Naive thymus-derived CD4-positive, alpha-beta T cell (primary cell): ENCODE data around the gene WNT3A. TPM values are rescaled to one million over a fixed set of nuclear protein-coding genes. Genes with fewer than 3 reads are reported as not detected.

Experiments used
- ATAC-seq: fragments of 150-1000 bp; cut with Tn5 transposase; 2 replicates; pipeline ENCODE4 v1.10.0; 2021; ENCODE audit warnings: mild to moderate bottlenecking, moderate library complexity
- CTCF ChIA-PET: fragments of 350-600 bp; sonication (Branson Sonifier 250); formaldehyde crosslinking; loops from one replicate; lab custom pipeline; 2021; ENCODE audit warnings: antibody characterized with exemption; lab: Charles Lee
- POLR2A ChIA-PET: fragments of 350-600 bp; sonication (Branson Sonifier 250); formaldehyde crosslinking; loops from one replicate; lab custom pipeline; 2021; ENCODE audit warnings: antibody characterized with exemption, inconsistent platforms; lab: Charles Lee
- DNase-seq, 9 donors: peaks; one replicate each; pipeline versions ENCODE4 v3.0.0 to v3.0.0-alpha.2; 2020 to 2022; ENCODE audit warnings: mixed read lengths in 1 of 9
- H3K27ac ChIP-seq: one replicate; pipeline ENCODE4 v1.7.0; 2013; ENCODE audit warnings: mild to moderate bottlenecking, low read depth, low read length, moderate library complexity
- H3K27me3 ChIP-seq, 2 donors: one replicate each; pipeline ENCODE4 v1.7.0; 2013; ENCODE audit warnings: low read length in 2 of 2, mild to moderate bottlenecking in 2 of 2, moderate library complexity in 2 of 2; ENCODE audit not compliant: control insufficient read depth in 2 of 2, insufficient read depth in 2 of 2
- H3K36me3 ChIP-seq, 3 experiments: 1 replicate in 2 of 3; 2 replicates in 1 of 3; pipeline ENCODE4 v1.7.0; 2013; ENCODE audit warnings: low read length in 3 of 3, mild to moderate bottlenecking in 3 of 3, moderate library complexity in 1 of 3; ENCODE audit not compliant: insufficient read depth in 3 of 3, control insufficient read depth in 2 of 3
- H3K4me1 ChIP-seq, 2 donors: one replicate each; pipeline ENCODE4 v1.7.0; 2013; ENCODE audit warnings: low read length in 2 of 2, mild to moderate bottlenecking in 2 of 2, moderate library complexity in 1 of 2; ENCODE audit not compliant: control insufficient read depth in 2 of 2, insufficient read depth in 2 of 2
- H3K4me3 ChIP-seq: 2 replicates; pipeline ENCODE4 v1.7.0; 2013; ENCODE audit warnings: mild to moderate bottlenecking, low read length
- H3K9me3 ChIP-seq, 3 experiments: 1 replicate in 2 of 3; 2 replicates in 1 of 3; pipeline ENCODE4 v1.7.0; 2013; ENCODE audit warnings: low read length in 3 of 3; ENCODE audit not compliant: control insufficient read depth in 2 of 3
- H3K27ac Mint-ChIP-seq, 9 donors: one replicate each; pipeline ENCODE4 v1.8.0; 2020 to 2022; ENCODE audit warnings: mixed read lengths in 9 of 9, mild to moderate bottlenecking in 8 of 9, moderate library complexity in 5 of 9, inconsistent platforms in 2 of 9
- H3K27me3 Mint-ChIP-seq, 5 donors: one replicate each; pipeline ENCODE4 v1.8.0; 2021 to 2022; ENCODE audit warnings: mixed read lengths in 5 of 5, mild to moderate bottlenecking in 1 of 5
- H3K36me3 Mint-ChIP-seq, 5 donors: one replicate each; pipeline ENCODE4 v1.8.0; 2020 to 2022; ENCODE audit warnings: mixed read lengths in 5 of 5, mild to moderate bottlenecking in 3 of 5, inconsistent platforms in 1 of 5
- H3K4me1 Mint-ChIP-seq, 7 donors: one replicate each; pipeline ENCODE4 v1.8.0; 2020 to 2022; ENCODE audit warnings: mixed read lengths in 7 of 7, mild to moderate bottlenecking in 3 of 7, inconsistent platforms in 1 of 7
- H3K4me3 Mint-ChIP-seq, 10 donors: one replicate each; pipeline ENCODE4 v1.8.0; 2020 to 2022; ENCODE audit warnings: mild to moderate bottlenecking in 10 of 10, mixed read lengths in 10 of 10, moderate library complexity in 6 of 10, inconsistent platforms in 2 of 10
- H3K9me3 Mint-ChIP-seq, 11 donors: one replicate each; pipeline ENCODE4 v1.8.0; 2020 to 2022; ENCODE audit warnings: mixed read lengths in 11 of 11, mild to moderate bottlenecking in 4 of 11, inconsistent platforms in 1 of 11, moderate library complexity in 1 of 11
- intact Hi-C, 2 donors: fragments of 100-400 bp; cut with micrococcal nuclease; formaldehyde crosslinking; loops; one replicate each; pipeline ENCODE4 v1.15.1; 2023
- polyA plus RNA-seq, 2 donors: library from polyadenylated mRNA; unstranded; fragments of 300-500 nt; fragmentation: Illumina TruSeq; gene quantifications; one replicate each; pipeline ENCODE4 v1.2.3, GENCODE V29; 2021
- total RNA-seq, 6 experiments: library from RNA in 5 of 6; stranded (reverse) in 5 of 6; gene quantifications; 1 replicate in 5 of 6; 2 replicates in 1 of 6; pipeline ENCODE4 v1.2.3 and lab custom pipeline; 2021 to 2026

The WNT3A gene
- total and polyA plus RNA-seq, 7 experiments from 2014 or later = not detected

DNA sequence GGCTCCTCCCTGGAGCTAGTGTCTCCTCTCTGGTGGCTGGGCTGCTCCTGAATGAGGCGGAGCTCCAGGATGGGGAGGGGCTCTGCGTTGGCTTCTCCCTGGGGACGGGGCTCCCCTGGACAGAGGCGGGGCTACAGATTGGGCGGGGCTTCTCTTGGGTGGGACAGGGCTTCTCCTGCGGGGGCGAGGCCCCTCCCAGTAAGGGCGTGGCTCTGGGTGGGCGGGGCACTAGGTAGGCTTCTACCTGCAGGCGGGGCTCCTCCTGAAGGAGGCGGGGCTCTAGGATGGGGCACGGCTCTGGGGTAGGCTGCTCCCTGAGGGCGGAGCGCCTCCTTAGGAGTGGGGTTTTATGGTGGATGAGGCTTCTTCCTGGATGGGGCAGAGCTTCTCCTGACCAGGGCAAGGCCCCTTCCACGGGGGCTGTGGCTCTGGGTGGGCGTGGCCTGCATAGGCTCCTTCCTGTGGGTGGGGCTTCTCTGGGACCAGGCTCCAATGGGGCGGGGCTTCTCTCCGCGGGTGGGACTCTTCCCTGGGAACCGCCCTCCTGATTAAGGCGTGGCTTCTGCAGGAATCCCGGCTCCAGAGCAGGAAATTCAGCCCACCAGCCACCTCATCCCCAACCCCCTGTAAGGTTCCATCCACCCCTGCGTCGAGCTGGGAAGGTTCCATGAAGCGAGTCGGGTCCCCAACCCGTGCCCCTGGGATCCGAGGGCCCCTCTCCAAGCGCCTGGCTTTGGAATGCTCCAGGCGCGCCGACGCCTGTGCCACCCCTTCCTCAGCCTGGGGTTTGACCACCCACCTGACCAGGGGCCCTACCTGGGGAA, 53.0 kb downstream of the WNT3A start:
- peaks cover 21 to 50% (median 38%) of the 10 kb centered on the region in 5 donors for H3K27me3 Mint-ChIP-seq

GRCh38 chr1:228060458-228061190, 53.8 kb downstream of the WNT3A start:
- H3K27ac Mint-ChIP-seq = peak overlapping the region in 2 of 9 donors; percentile 52 to 86
- POLR2A ChIA-PET = interaction anchor here (1.7 kb wide), 1 partner anchor 19 kb away, joined by 4 read pairs; no protein-coding TSS in a partner anchor
- intact Hi-C loops = loop anchor here in 1 of 2 donors (1.0 kb wide), 1 partner anchor 272 kb away; no protein-coding TSS in a partner anchor
- H3K36me3 Mint-ChIP-seq = peaks cover 0 to 4% (median 0%) of the 10 kb centered on the region in 5 donors
- peaks cover 19 to 46% (median 33%) of the 10 kb centered on the region in 5 donors for H3K27me3 Mint-ChIP-seq
- ATAC-seq (no peak), DNase-seq (no peak)
- CTCF ChIA-PET = interaction anchor here (0.6 kb wide), 1 partner anchor 68 kb away, joined by 3 read pairs; no protein-coding TSS in a partner anchor
- Histone ChIP-seq H3K9me3 (no peaks in the 10 kb centered on the region), H3K4me3 (no peak overlapping the region), H3K36me3 (no peaks in the 10 kb centered on the region), H3K27me3 (peaks cover 9 to 38% of the 10 kb centered on the region in 2 donors), H3K27ac (no peak overlapping the region), H3K4me1 (peaks cover 5 to 19% of the 10 kb centered on the region in 2 donors)
- peak overlapping the region; percentile 5 to 74 (median 54) for H3K4me3 Mint-ChIP-seq
- peaks cover 6 to 15% (median 7%) of the 10 kb centered on the region in 7 donors for H3K4me1 Mint-ChIP-seq
- peaks cover 0 to 3% (median 0%) of the 10 kb centered on the region in 11 donors for H3K9me3 Mint-ChIP-seq

More for the DNA sequence above, 53.0 kb downstream of the WNT3A start:
- Mint-ChIP-seq H3K27ac (peak overlapping the region in 4 of 9 donors; percentile 51 to 70 (median 60)), H3K4me3 (peak overlapping the region; percentile 58 to 82 (median 66)), H3K9me3 (peaks cover 0 to 3% (median 0%) of the 10 kb centered on the region in 11 donors), H3K36me3 (peaks cover 0 to 4% (median 0%) of the 10 kb centered on the region in 5 donors), H3K4me1 (peaks cover 6 to 15% (median 7%) of the 10 kb centered on the region in 7 donors)
- peaks cover 9 to 30% of the 10 kb centered on the region in 2 donors for H3K27me3 ChIP-seq
- ChIA-PET CTCF (interaction anchor here (0.6 kb wide), 1 partner anchor 69 kb away, joined by 3 read pairs; no protein-coding TSS in a partner anchor), POLR2A (interaction anchor here (1.7 kb wide), 1 partner anchor 20 kb away, joined by 4 read pairs; no protein-coding TSS in a partner anchor)
- no peaks in the 10 kb centered on the region for H3K9me3 ChIP-seq
- intact Hi-C loops = loop anchor here (1.0 to 2.0 kb wide), 5 partner anchors 22 to 272 kb away; partner anchors contain the start of genes ARF1 (in 2 of the 2), C1orf35 (in 1 of the 2), IBA57 (in 1 of the 2) and MRPL55 (in 1 of the 2)
- H3K27ac ChIP-seq = no peak overlapping the region
- H3K4me1 ChIP-seq = peaks cover 5 to 19% of the 10 kb centered on the region in 2 donors
- DNase-seq (peak in 6 of 9 donors; percentile 42 to 76 (median 52)), ATAC-seq (peak; percentile 73)
- H3K4me3 ChIP-seq = peak overlapping the region; percentile 48
- no peaks in the 10 kb centered on the region for H3K36me3 ChIP-seq

GRCh38 chr1:228061411-228062084, 54.8 kb downstream of the WNT3A start:
- peaks cover 0 to 3% (median 0%) of the 10 kb centered on the region in 11 donors for H3K9me3 Mint-ChIP-seq
- peak overlapping the region in 8 of 10 donors; percentile 5 to 74 (median 52) for H3K4me3 Mint-ChIP-seq
- ChIA-PET POLR2A (interaction anchor here (1.7 kb wide), 1 partner anchor 18 kb away, joined by 4 read pairs; no protein-coding TSS in a partner anchor), CTCF (no interaction called here)
- DNase-seq = no peak
- H3K4me1 ChIP-seq = peaks cover 5 to 19% of the 10 kb centered on the region in 2 donors
- peaks cover 0 to 4% (median 0%) of the 10 kb centered on the region in 5 donors for H3K36me3 Mint-ChIP-seq
- no peaks in the 10 kb centered on the region for H3K9me3 ChIP-seq
- peaks cover 6 to 15% (median 7%) of the 10 kb centered on the region in 7 donors for H3K4me1 Mint-ChIP-seq
- no peak for ATAC-seq
- no peak overlapping the region for H3K27ac ChIP-seq
- intact Hi-C loops = no loop called here
- peak overlapping the region in 1 of 9 donors; percentile 52 for H3K27ac Mint-ChIP-seq
- no peak overlapping the region for H3K4me3 ChIP-seq
- H3K36me3 ChIP-seq = no peaks in the 10 kb centered on the region
- H3K27me3 ChIP-seq = peaks cover 9 to 42% of the 10 kb centered on the region in 2 donors
- H3K27me3 Mint-ChIP-seq = peaks cover 14 to 37% (median 28%) of the 10 kb centered on the region in 5 donors

- Mint-ChIP-seq H3K9me3 (peaks cover 0 to 3% (median 0%) of the 10 kb centered on the region in 11 donors), H3K4me3 (no peak overlapping the region), H3K36me3 (peaks cover 0 to 4% (median 0%) of the 10 kb centered on the region in 5 donors), H3K27me3 (peaks cover 14 to 36% (median 27%) of the 10 kb centered on the region in 5 donors), H3K4me1 (peaks cover 6 to 15% (median 7%) of the 10 kb centered on the region in 7 donors), H3K27ac (no peak overlapping the region)
- POLR2A ChIA-PET = interaction anchor here (1.1 kb wide), 1 partner anchor 20 kb away, joined by 3 read pairs; the partner anchor contains the start of gene ARF1
- Histone ChIP-seq H3K36me3 (no peaks in the 10 kb centered on the region), H3K4me1 (peaks cover 5 to 19% of the 10 kb centered on the region in 2 donors), H3K27ac (no peak overlapping the region), H3K27me3 (peaks cover 9 to 46% of the 10 kb centered on the region in 2 donors), H3K4me3 (no peak overlapping the region), H3K9me3 (no peaks in the 10 kb centered on the region)
- no peak for DNase-seq
- ATAC-seq = no peak
- CTCF ChIA-PET = no interaction called here
- intact Hi-C loops = no loop called here
These were observed 55.4 kb downstream of the WNT3A start for GRCh38 chr1:228062085-228062791.

GRCh38 chr1:228062812-228063211, 56.0 kb downstream of the WNT3A start:
- intact Hi-C loops = no loop called here
- ChIA-PET POLR2A (interaction anchor here (1.1 kb wide), 1 partner anchor 19 kb away, joined by 3 read pairs; the partner anchor contains the start of gene ARF1), CTCF (no interaction called here)
- H3K4me1 Mint-ChIP-seq = peaks cover 6 to 15% (median 7%) of the 10 kb centered on the region in 7 donors
- Histone ChIP-seq H3K4me1 (peaks cover 5 to 19% of the 10 kb centered on the region in 2 donors), H3K27ac (no peak overlapping the region), H3K36me3 (no peaks in the 10 kb centered on the region), H3K4me3 (no peak overlapping the region), H3K9me3 (no peaks in the 10 kb centered on the region), H3K27me3 (peaks cover 9 to 49% of the 10 kb centered on the region in 2 donors)
- no peak overlapping the region for H3K4me3 Mint-ChIP-seq
- no peak overlapping the region for H3K27ac Mint-ChIP-seq
- H3K36me3 Mint-ChIP-seq = peaks cover 0 to 4% (median 0%) of the 10 kb centered on the region in 5 donors
- DNase-seq (no peak), ATAC-seq (no peak)
- peaks cover 0 to 3% (median 0%) of the 10 kb centered on the region in 11 donors for H3K9me3 Mint-ChIP-seq
- H3K27me3 Mint-ChIP-seq = peaks cover 14 to 32% (median 23%) of the 10 kb centered on the region in 5 donors
